GM23248 (cell line): Measurements from ENCODE around the gene GTPBP10.

ENCODE experiments used
- EZH2 ChIP-seq: fragments of 200-600 bp; sonication (generic); IDR thresholded peaks from 2 replicates; pipeline ENCODE4 v1.6.1; 2018; ENCODE audit warnings: antibody characterized with exemption, mild to moderate bottlenecking; ENCODE audit not compliant: insufficient read depth, poor library complexity, severe bottlenecking
- EZH2phosphoT487 ChIP-seq: fragments of 200-600 bp; sonication (generic); IDR thresholded peaks from 2 replicates; pipeline ENCODE4 v1.6.1; 2018; ENCODE audit warnings: antibody characterized with exemption, moderate library complexity, mild to moderate bottlenecking, low read depth; ENCODE audit not compliant: insufficient read depth

GRCh38 chr7:90326500-90326899, 20.0 kb upstream of the GTPBP10 start:
- TF ChIP-seq EZH2phosphoT487, result no peak
- TF ChIP-seq EZH2, result no peak
